ENCODE data around the gene RUFY1. TPM values are rescaled to one million over a fixed set of nuclear protein-coding genes. Genes with fewer than 3 reads are reported as not detected.

RUFY1 gene
- total and polyA plus RNA-seq, 9 of the 15 experiments (the other 6 are each of a cell fraction or from before 2014, with no cell fraction given) = 5.0 to 41.7 (median 29.6) TPM

DNA sequence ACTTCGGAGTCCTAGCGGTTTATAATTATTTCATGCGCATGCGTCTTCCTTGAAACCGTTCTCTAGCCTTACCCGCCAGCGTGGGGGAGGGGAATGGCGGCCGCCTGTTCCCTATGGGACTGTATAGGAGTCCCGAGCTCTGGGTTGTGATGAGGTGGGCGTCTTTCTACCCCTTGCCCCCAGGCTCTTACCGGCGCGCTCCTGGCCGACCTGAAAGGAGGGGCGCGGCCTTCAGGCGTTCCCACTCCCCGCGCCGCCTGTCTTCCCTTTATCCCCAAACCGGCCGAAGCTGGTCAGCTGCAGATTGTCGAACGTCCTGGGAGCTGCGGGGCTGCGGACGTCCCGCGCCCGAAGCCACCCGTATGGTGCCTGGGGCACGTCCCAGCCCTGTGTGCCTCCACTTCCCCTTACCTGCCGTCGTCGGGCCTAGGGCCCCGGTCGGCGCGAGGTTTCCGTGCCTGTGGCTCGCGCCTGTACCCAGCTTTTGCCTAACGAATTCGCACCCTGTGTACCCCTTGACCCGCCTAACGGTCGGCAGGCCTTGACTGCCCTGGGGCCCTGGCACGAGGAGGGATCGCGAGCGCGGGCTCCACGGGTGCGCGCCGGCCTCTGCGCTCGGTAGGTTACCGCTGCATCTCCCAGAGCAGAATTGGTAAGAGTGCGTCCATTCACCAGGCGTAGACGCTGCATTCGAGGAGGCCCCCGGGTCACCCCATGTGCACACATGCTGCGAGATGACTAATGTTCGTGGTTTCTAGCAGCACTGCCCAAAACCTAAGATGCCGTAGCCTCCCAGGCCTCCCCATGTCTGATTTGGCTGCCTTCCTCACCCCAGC is 73.8 kb downstream of the RUFY1 start (continued):
- TF ChIP-seq CHD2 (IDR thresholded peaks at IDR 0.05; ENCODE audit: low read depth, low read length) (peak; percentile 66), GABPB1 (CRISPR knock-in tag; IDR thresholded peaks at IDR 0.05) (peak; percentile 77), BACH1 (tag; IDR thresholded peaks at IDR 0.05) (0 out of 2 replicates have a peak, but pooled peaks have one; percentile 35), CREB1 (IDR thresholded peaks at IDR 0.05) (no peak), CREB1 (CRISPR knock-in tag; IDR thresholded peaks at IDR 0.05) (peak; percentile 37; the same call in 1 of the 2 replicates), ZNF324 (CRISPR knock-in tag; IDR thresholded peaks at IDR 0.05) (no peak), PCBP2 (IDR thresholded peaks at IDR 0.05; ENCODE audit: low read depth, low read length, poor library complexity, severe bottlenecking) (no peak), RFX5 (IDR thresholded peaks at IDR 0.05; ENCODE audit: low read depth, low read length) (no peak), BHLHE40 (IDR thresholded peaks at IDR 0.05; ENCODE audit: low read length) (peak; percentile 48), DDX20 (tag; IDR thresholded peaks at IDR 0.05; ENCODE audit: low read depth) (no peak), NFIX (CRISPR knock-in tag; IDR thresholded peaks at IDR 0.05; ENCODE audit: low read depth) (no peak), NFE2 (IDR thresholded peaks at IDR 0.05; ENCODE audit: low read depth) (no peak)
- TF ChIP-seq, protein P1, sequence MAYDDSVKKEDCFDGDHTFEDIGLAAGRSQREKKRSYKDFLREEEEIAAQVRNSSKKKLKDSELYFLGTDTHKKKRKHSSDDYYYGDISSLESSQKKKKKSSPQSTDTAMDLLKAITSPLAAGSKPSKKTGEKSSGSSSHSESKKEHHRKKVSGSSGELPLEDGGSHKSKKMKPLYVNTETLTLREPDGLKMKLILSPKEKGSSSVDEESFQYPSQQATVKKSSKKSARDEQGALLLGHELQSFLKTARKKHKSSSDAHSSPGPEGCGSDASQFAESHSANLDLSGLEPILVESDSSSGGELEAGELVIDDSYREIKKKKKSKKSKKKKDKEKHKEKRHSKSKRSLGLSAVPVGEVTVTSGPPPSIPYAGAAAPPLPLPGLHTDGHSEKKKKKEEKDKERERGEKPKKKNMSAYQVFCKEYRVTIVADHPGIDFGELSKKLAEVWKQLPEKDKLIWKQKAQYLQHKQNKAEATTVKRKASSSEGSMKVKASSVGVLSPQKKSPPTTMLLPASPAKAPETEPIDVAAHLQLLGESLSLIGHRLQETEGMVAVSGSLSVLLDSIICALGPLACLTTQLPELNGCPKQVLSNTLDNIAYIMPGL (CRISPR knock-in tag; IDR thresholded peaks at IDR 0.05) = no peak; the same call in none of the 2 replicates
- TF ChIP-seq, protein P2, sequence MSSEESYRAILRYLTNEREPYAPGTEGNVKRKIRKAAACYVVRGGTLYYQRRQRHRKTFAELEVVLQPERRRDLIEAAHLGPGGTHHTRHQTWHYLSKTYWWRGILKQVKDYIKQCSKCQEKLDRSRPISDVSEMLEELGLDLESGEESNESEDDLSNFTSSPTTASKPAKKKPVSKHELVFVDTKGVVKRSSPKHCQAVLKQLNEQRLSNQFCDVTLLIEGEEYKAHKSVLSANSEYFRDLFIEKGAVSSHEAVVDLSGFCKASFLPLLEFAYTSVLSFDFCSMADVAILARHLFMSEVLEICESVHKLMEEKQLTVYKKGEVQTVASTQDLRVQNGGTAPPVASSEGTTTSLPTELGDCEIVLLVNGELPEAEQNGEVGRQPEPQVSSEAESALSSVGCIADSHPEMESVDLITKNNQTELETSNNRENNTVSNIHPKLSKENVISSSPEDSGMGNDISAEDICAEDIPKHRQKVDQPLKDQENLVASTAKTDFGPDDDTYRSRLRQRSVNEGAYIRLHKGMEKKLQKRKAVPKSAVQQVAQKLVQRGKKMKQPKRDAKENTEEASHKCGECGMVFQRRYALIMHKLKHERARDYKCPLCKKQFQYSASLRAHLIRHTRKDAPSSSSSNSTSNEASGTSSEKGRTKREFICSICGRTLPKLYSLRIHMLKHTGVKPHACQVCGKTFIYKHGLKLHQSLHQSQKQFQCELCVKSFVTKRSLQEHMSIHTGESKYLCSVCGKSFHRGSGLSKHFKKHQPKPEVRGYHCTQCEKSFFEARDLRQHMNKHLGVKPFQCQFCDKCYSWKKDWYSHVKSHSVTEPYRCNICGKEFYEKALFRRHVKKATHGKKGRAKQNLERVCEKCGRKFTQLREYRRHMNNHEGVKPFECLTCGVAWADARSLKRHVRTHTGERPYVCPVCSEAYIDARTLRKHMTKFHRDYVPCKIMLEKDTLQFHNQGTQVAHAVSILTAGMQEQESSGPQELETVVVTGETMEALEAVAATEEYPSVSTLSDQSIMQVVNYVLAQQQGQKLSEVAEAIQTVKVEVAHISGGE (CRISPR knock-in tag; IDR thresholded peaks at IDR 0.05) = 0 out of 6 replicates have a peak, but pooled peaks of 1 of the 3 experiments have one; percentile 25
- TF ChIP-seq, protein P3, sequence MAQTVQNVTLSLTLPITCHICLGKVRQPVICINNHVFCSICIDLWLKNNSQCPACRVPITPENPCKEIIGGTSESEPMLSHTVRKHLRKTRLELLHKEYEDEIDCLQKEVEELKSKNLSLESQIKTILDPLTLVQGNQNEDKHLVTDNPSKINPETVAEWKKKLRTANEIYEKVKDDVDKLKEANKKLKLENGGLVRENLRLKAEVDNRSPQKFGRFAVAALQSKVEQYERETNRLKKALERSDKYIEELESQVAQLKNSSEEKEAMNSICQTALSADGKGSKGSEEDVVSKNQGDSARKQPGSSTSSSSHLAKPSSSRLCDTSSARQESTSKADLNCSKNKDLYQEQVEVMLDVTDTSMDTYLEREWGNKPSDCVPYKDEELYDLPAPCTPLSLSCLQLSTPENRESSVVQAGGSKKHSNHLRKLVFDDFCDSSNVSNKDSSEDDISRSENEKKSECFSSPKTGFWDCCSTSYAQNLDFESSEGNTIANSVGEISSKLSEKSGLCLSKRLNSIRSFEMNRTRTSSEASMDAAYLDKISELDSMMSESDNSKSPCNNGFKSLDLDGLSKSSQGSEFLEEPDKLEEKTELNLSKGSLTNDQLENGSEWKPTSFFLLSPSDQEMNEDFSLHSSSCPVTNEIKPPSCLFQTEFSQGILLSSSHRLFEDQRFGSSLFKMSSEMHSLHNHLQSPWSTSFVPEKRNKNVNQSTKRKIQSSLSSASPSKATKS (CRISPR knock-in tag; IDR thresholded peaks at IDR 0.05) = no peak
